ENCODE results near the gene POLR2J2.
"Not testable (repeated sequence)": the region's sequence is repeated elsewhere in the genome, so short reads cannot be mapped to it uniquely, and the experiment has no call there.

POLR2J2 gene

DNA sequence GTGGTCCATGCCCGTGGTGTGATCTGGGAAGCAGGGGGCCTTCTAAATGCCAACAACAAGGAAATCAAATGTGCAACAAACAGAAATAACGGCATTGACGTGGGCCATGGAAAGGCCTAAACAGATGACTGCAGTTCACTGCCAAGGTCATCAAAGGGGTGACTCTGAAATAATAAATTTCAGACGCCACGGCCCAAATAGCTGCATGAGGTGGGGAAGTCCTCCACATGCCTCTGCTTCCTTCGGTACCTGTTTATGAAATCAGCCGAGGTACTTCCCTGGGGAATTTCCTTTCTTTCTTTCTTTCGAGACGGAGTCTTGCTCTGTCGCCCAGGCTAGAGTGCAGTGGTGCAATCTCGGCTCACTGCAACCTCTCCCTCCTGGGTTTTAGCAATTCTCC lies 6.7 kb downstream of the POLR2J2 start:
- H3K4me1 ChIP-seq (ENCODE audit: insufficient read depth, low read length); H3K36me3 ChIP-seq (ENCODE audit: insufficient read depth, low read length); H3K27me3 ChIP-seq (ENCODE audit: insufficient read depth, low read length); H3K9me3 ChIP-seq (ENCODE audit: insufficient read depth, low read depth, low read length); H3K4me3 ChIP-seq (ENCODE audit: low read length); H3K27ac ChIP-seq (ENCODE audit: low read depth, low read length); H3K9ac ChIP-seq (ENCODE audit: low read depth, low read length): not testable (repeated sequence)
- 88% methylated on average over 2 of the region's 11 CpGs for WGBS

DNA sequence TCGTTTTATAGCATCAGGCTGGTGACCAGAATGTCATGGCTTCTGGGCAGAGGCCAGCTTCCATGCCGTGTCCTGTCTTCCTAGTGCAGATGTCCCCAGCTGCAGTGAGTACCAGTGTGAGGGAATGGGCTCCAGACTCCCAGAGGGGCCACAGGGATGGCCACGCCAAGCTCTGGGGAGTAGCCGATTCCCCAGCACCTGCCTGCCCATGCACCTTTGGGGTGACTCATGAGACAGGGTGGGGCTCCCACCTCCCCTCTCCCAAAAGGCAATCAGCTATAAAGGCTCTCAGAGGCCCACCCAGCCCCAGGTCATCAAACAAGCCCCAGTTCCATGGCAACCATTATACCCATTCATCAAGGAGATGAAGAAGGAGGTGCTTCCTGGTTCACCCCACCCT lies 21.5 kb downstream of the POLR2J2 start, which contains the start of gene SPDYE2B:
Gene SPDYE2B (plus strand): TSS at position 396 of the 400 bp plus-strand sequence. CDS start 2,030 bp downstream, outside the sequence.
- WGBS, result no CpG with 5 or more reads among the region's 4 CpGs
- not testable (repeated sequence) for H3K4me3 ChIP-seq (ENCODE audit: low read length)

DNA sequence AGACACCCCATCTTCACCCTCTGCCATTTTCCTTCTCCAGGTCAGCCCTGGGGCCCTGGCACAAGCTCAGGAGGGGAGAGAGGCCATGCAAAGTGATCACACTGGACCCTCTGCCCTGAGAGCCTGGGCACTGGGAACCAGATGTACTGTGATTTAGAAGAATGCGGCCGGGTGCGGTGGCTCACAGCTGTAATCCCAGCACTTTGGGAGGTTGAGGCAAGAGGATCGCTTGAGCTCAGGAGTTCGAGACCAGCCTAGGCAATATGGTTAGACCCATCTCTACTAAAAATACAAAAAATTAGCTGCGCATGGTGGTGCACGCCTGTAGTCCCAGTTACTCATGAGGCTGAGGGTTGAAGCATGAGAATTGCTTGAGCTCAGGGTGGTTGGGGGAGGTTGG lies 23.6 kb downstream of the POLR2J2 start:
- not testable (repeated sequence) for H3K27ac ChIP-seq (ENCODE audit: low read depth, low read length); H3K9me3 ChIP-seq (ENCODE audit: insufficient read depth, low read depth, low read length); H3K27me3 ChIP-seq (ENCODE audit: insufficient read depth, low read length); H3K36me3 ChIP-seq (ENCODE audit: insufficient read depth, low read length); H3K4me3 ChIP-seq (ENCODE audit: low read length); H3K9ac ChIP-seq (ENCODE audit: low read depth, low read length); H3K4me1 ChIP-seq (ENCODE audit: insufficient read depth, low read length)
- 91% methylated on average over 5 of the region's 7 CpGs for WGBS

More for the DNA sequence above, 21.5 kb downstream of the POLR2J2 start, which contains the start of gene SPDYE2B:
- H3K9ac ChIP-seq (ENCODE audit: low read depth, low read length); H3K9me3 ChIP-seq (ENCODE audit: insufficient read depth, low read depth, low read length); H3K27ac ChIP-seq (ENCODE audit: low read depth, low read length); H3K27me3 ChIP-seq (ENCODE audit: insufficient read depth, low read length); H3K36me3 ChIP-seq (ENCODE audit: insufficient read depth, low read length); H3K4me1 ChIP-seq (ENCODE audit: insufficient read depth, low read length): not testable (repeated sequence)

DNA sequence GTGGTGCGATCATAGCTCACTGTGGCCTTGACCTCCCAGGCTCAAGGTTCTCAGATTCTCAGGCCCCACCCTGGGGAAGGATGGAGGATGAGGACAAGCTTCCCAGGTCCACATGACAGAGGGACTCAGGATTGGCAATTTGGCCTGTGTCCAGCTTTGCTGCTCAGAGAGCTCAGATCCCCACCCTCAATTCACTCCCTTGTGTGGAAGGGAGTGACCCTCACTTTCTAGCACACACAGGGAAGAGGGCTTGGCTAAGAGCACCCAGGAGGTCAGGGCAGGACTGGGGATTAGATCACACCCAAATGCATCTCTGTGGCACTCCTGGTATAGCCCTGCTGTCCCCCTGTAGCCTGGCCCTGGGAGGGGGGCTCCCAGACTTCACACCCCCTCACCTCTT lies 28.1 kb downstream of the POLR2J2 start:
- WGBS, result no CpG with 5 or more reads among the region's 1 CpG

DNA sequence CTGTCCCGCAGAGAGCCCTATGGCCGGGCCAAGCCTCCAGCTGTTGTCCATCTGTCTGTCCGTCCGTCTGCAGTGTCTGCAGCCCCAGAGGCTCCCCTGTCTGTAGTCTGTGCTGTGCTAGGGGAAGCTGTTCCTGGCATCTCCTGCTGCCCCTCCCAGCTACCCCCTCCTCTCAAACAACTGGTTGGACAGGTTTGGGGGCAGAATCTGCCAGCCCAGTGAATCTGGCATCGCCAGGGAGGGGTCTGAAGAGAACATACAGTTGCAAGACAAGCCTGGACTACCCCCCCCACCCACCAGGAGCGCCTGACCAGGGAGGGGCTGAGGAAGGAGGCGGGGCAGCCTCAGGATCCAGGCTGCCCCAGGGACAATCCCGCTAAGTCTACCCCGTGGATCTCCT lies 28.8 kb downstream of the POLR2J2 start, which contains the start of gene UPK3BL1:
Gene UPK3BL1 (minus strand): TSS at position 101 of the 400 bp plus-strand sequence. CDS start 50 bp downstream, at position 51.
- not testable (repeated sequence) for H3K27ac ChIP-seq (ENCODE audit: low read depth, low read length); H3K4me3 ChIP-seq (ENCODE audit: low read length); H3K9me3 ChIP-seq (ENCODE audit: insufficient read depth, low read depth, low read length); H3K36me3 ChIP-seq (ENCODE audit: insufficient read depth, low read length); H3K4me1 ChIP-seq (ENCODE audit: insufficient read depth, low read length); H3K9ac ChIP-seq (ENCODE audit: low read depth, low read length); H3K27me3 ChIP-seq (ENCODE audit: insufficient read depth, low read length)
- no CpG with 5 or more reads among the region's 9 CpGs for WGBS

More for the DNA sequence above, 28.1 kb downstream of the POLR2J2 start:
- H3K36me3 ChIP-seq (ENCODE audit: insufficient read depth, low read length); H3K27ac ChIP-seq (ENCODE audit: low read depth, low read length); H3K27me3 ChIP-seq (ENCODE audit: insufficient read depth, low read length); H3K4me1 ChIP-seq (ENCODE audit: insufficient read depth, low read length); H3K9me3 ChIP-seq (ENCODE audit: insufficient read depth, low read depth, low read length); H3K9ac ChIP-seq (ENCODE audit: low read depth, low read length); H3K4me3 ChIP-seq (ENCODE audit: low read length): not testable (repeated sequence)

DNA sequence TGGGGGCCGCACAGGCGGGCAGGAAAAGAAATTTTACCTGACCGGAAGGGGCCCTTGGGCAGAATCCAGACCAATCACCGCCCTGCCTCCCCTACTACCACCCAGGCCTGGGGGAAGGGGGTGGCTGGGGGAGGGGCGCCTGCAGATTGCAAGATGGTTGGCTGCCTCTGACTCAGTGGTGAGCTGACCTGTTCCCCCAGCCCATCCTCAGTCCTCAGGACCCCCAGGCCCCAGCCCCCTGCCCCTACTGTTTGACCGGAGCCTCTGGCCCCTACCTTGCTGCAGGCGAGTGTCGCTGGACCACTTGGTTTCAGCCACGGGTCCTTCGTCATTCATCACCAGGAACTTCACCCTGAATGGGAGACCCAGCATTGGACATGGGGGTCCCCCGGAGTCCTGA lies 32.6 kb downstream of the POLR2J2 start:
- not testable (repeated sequence) for H3K4me3 ChIP-seq (ENCODE audit: low read length); H3K36me3 ChIP-seq (ENCODE audit: insufficient read depth, low read length); H3K9ac ChIP-seq (ENCODE audit: low read depth, low read length); H3K9me3 ChIP-seq (ENCODE audit: insufficient read depth, low read depth, low read length); H3K27ac ChIP-seq (ENCODE audit: low read depth, low read length); H3K27me3 ChIP-seq (ENCODE audit: insufficient read depth, low read length); H3K4me1 ChIP-seq (ENCODE audit: insufficient read depth, low read length)
- WGBS, result 88% methylated on average over 5 of the region's 11 CpGs

DNA sequence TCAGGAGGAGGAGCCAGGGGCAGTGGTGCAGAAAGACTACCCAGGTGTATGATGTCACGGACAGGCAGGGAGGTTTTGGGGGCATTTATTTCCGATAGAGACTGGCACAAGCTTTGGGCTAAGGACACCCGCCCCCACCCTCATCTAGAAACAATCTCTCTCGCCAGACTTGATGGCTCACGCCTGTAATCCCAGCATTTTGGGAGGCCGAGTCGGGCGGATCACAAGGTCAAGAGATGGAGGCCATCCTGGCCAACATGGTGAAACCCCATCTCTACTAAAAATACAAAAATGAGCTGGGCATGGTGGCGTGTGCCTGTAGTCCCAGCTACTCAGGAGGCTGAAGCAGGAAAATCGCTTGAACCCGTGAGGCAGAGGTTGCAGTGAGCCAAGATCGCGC lies 34.5 kb downstream of the POLR2J2 start:
- not testable (repeated sequence) for H3K9me3 ChIP-seq (ENCODE audit: insufficient read depth, low read depth, low read length); H3K27me3 ChIP-seq (ENCODE audit: insufficient read depth, low read length)
- WGBS, result 89% methylated on average over 7 of the region's 13 CpGs

DNA sequence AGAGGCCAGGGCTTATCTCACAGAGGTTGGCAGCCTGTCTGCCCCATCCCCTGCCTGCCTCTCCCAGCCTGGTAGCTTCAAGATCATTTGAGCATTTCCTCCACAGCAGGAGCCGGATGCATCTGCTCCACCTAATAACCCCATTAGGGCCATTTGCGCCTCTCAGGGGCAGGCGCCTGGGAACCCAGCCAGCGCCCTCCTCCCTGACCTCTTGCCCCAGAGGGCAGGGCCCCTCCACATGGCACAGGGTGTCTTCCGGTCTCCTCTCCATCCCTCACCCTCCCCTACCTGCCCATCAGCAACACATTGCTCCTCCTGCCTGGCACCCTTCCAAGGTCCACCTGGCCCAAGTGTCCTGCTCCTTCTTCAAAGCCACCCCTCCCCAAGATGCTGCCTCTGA lies 36.1 kb downstream of the POLR2J2 start:
- H3K27me3 ChIP-seq (ENCODE audit: insufficient read depth, low read length); H3K36me3 ChIP-seq (ENCODE audit: insufficient read depth, low read length); H3K4me1 ChIP-seq (ENCODE audit: insufficient read depth, low read length); H3K9me3 ChIP-seq (ENCODE audit: insufficient read depth, low read depth, low read length); H3K4me3 ChIP-seq (ENCODE audit: low read length); H3K9ac ChIP-seq (ENCODE audit: low read depth, low read length); H3K27ac ChIP-seq (ENCODE audit: low read depth, low read length): not testable (repeated sequence)
- WGBS, result no CpG with 5 or more reads among the region's 5 CpGs

More for the DNA sequence above, 34.5 kb downstream of the POLR2J2 start:
- not testable (repeated sequence) for H3K27ac ChIP-seq (ENCODE audit: low read depth, low read length); H3K4me1 ChIP-seq (ENCODE audit: insufficient read depth, low read length); H3K4me3 ChIP-seq (ENCODE audit: low read length); H3K36me3 ChIP-seq (ENCODE audit: insufficient read depth, low read length); H3K9ac ChIP-seq (ENCODE audit: low read depth, low read length)

DNA sequence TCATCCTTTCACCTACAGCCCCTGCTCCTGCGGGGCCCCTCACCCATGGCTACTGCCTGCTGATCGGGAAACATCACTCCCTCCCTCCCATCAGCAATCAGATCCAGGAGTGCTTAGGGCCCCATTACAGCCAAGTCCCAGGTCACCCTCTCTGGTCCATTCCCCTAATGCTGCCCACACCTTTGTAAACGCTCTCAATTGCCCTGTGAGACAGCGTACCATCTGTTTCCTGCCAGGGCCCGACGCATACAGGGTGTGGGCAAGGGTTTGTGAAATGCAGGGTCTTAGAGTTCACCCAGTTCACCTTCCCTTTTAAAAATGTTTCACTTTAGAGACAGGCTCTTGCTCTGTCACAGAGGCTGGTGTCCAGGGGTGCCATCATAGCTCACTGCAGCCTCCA lies 37.2 kb downstream of the POLR2J2 start:
- H3K36me3 ChIP-seq (ENCODE audit: insufficient read depth, low read length); H3K9ac ChIP-seq (ENCODE audit: low read depth, low read length); H3K9me3 ChIP-seq (ENCODE audit: insufficient read depth, low read depth, low read length); H3K4me1 ChIP-seq (ENCODE audit: insufficient read depth, low read length); H3K27me3 ChIP-seq (ENCODE audit: insufficient read depth, low read length); H3K27ac ChIP-seq (ENCODE audit: low read depth, low read length); H3K4me3 ChIP-seq (ENCODE audit: low read length): not testable (repeated sequence)
- 90% methylated on average over 2 of the region's 6 CpGs for WGBS

DNA sequence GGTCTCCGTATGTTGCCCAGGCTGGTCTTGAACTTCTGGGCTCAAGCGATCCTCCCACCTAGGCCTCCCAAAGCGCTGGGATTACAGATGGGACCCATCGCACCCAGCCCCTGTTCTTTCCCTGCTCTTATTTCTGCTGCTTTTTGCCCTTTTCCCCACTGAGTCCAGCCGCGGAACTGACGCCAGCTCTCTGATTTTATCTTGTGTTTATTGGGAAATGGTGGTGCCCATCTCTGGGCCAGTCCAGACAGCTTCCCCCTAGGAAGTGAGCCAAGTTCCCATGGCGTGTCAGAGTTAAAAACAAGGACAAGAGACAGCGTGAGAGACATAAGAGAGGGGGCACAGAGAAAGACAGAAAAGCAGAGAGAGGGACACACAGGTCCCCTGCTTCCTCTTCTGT lies 40.8 kb downstream of the POLR2J2 start:
- H3K9ac ChIP-seq (ENCODE audit: low read depth, low read length); H3K4me3 ChIP-seq (ENCODE audit: low read length); H3K27ac ChIP-seq (ENCODE audit: low read depth, low read length); H3K4me1 ChIP-seq (ENCODE audit: insufficient read depth, low read length); H3K36me3 ChIP-seq (ENCODE audit: insufficient read depth, low read length); H3K27me3 ChIP-seq (ENCODE audit: insufficient read depth, low read length); H3K9me3 ChIP-seq (ENCODE audit: insufficient read depth, low read depth, low read length): not testable (repeated sequence)
- WGBS, result no CpG with 5 or more reads among the region's 9 CpGs

DNA sequence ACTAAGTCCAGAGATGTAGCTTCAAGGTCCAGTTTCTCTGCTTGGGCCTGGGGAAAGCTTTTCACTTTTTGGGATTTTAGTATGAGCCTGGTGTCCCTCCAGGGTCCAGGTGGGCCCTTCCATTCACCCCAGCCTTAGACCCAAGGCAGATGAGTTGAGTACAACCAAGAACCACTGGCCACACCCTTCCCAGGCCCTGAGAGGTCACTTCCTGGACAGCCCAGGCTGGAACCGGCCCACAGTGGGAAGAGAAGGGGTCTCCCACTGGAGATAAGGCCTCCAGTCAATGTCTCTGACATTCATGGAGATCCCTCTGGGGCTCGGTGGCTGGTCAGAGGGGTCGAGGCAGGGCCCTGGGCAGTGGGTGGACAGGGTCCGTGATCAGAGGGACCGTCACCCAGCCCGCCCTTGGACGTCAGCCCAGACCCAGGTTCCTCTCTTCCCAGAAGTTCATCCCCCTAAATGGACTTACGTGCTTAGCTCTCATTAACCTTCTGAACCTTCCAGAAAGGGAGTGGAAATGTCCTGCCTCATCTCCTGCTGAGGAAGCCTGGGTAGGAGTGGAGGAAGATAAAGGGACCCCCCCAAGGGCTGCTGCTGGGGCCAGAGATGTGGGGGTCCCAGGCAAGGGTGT lies 44.1 kb downstream of the POLR2J2 start:
- not testable (repeated sequence) for H3K4me1 ChIP-seq (ENCODE audit: insufficient read depth, low read length); H3K27ac ChIP-seq (ENCODE audit: low read depth, low read length); H3K9me3 ChIP-seq (ENCODE audit: insufficient read depth, low read depth, low read length); H3K9ac ChIP-seq (ENCODE audit: low read depth, low read length); H3K4me3 ChIP-seq (ENCODE audit: low read length); H3K36me3 ChIP-seq (ENCODE audit: insufficient read depth, low read length); H3K27me3 ChIP-seq (ENCODE audit: insufficient read depth, low read length)
- WGBS, result no CpG with 5 or more reads among the region's 8 CpGs

DNA sequence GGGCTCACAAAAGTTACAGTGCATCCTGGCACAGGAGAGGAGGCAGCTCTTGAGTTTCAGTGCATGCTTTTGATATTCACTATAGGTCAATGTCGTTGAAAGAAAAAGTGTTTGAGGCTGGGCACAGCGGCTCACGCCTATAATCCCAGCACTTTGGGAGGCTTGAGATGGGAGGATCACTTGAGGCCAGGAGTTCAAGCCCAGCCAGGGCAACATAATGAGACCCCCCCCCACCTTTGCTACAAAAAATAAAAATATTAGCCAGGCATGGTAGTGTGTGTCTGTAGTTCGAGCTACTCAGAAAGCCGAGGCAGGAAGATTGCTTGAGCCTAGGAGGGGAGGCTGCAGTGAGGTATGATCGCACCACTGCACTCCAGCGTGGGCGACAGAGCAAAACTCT lies 53.3 kb downstream of the POLR2J2 start:
- not testable (repeated sequence) for H3K4me1 ChIP-seq (ENCODE audit: insufficient read depth, low read length); H3K4me3 ChIP-seq (ENCODE audit: low read length); H3K9ac ChIP-seq (ENCODE audit: low read depth, low read length); H3K9me3 ChIP-seq (ENCODE audit: insufficient read depth, low read depth, low read length); H3K27me3 ChIP-seq (ENCODE audit: insufficient read depth, low read length); H3K27ac ChIP-seq (ENCODE audit: low read depth, low read length); H3K36me3 ChIP-seq (ENCODE audit: insufficient read depth, low read length)
- 91% methylated on average over 2 of the region's 8 CpGs for WGBS
